Spleen (tissue), 11 donors: ENCODE data around the gene SH3BP5. TPM values are rescaled to one million over a fixed set of nuclear protein-coding genes. Genes with fewer than 3 reads are reported as not detected.
A peak's percentile ranks its signal among the peaks of the same experiment; 100 is the strongest.

ENCODE experiments used
- DNase-seq: peaks from one replicate; pipeline ENCODE4 v3.0.0-alpha.2; 2020
- H3K27ac ChIP-seq, 8 donors: fragments of 200-600 bp; sonication (generic) in 7 of 8; 1 replicate in 4 of 8; 2 replicates in 4 of 8; pipeline versions ENCODE4 v1.5.0 to v1.8.0; 2016 to 2021; ENCODE audit warnings: inconsistent platforms in 4 of 8, mild to moderate bottlenecking in 4 of 8, moderate library complexity in 1 of 8
- H3K27me3 ChIP-seq, 7 donors: fragments of 200-600 bp; sonication (generic) in 6 of 7; replicated peaks in 1 of 7; 1 replicate in 4 of 7; 2 replicates in 3 of 7; pipeline versions ENCODE4 v1.5.0 to v1.8.0; 2016 to 2021; ENCODE audit warnings: inconsistent platforms in 3 of 7, mild to moderate bottlenecking in 1 of 7
- H3K36me3 ChIP-seq, 6 donors: fragments of 200-600 bp; sonication (generic) in 5 of 6; 1 replicate in 4 of 6; 2 replicates in 2 of 6; pipeline versions ENCODE4 v1.5.0 to v1.8.0; 2016 to 2021; ENCODE audit warnings: inconsistent platforms in 2 of 6
- H3K4me1 ChIP-seq, 6 donors: fragments of 200-600 bp; sonication (generic) in 5 of 6; 1 replicate in 3 of 6; 2 replicates in 3 of 6; pipeline versions ENCODE4 v1.5.0 to v1.8.0; 2016 to 2021; ENCODE audit warnings: inconsistent platforms in 3 of 6
- H3K4me3 ChIP-seq, 8 donors: fragments of 200-600 bp; sonication (generic) in 7 of 8; 1 replicate in 4 of 8; 2 replicates in 4 of 8; pipeline versions ENCODE4 v1.5.0 to v1.8.0; 2016 to 2021; ENCODE audit warnings: inconsistent platforms in 4 of 8, mild to moderate bottlenecking in 4 of 8, moderate library complexity in 2 of 8
- H3K9me3 ChIP-seq, 8 donors: fragments of 200-600 bp; sonication (generic) in 7 of 8; 1 replicate in 4 of 8; 2 replicates in 4 of 8; pipeline versions ENCODE4 v1.5.0 to v1.8.0; 2016 to 2021; ENCODE audit warnings: inconsistent platforms in 4 of 8
- CTCF ChIP-seq, 11 experiments: fragments of 200-600 bp in 7 of 11; fragments of 450-650 bp in 4 of 11; sonication (generic) in 4 of 11; IDR thresholded peaks in 8 of 11; conservative IDR thresholded peaks in 3 of 11; 1 replicate in 7 of 11; 2 replicates in 4 of 11; pipeline versions ENCODE4 v1.4.0 to v1.8.0; 2016 to 2021; ENCODE audit warnings: antibody characterized with exemption in 11 of 11, inconsistent platforms in 4 of 11, mild to moderate bottlenecking in 1 of 11
- POLR2A ChIP-seq, 3 donors: fragments of 450-650 bp; IDR thresholded peaks; one replicate each; pipeline ENCODE4 v1.5.1; 2017; ENCODE audit warnings: antibody characterized with exemption in 3 of 3, mild to moderate bottlenecking in 1 of 3
- POLR2AphosphoS5 ChIP-seq, 3 donors: sonication (generic); formaldehyde crosslinking; IDR thresholded peaks; one replicate each; pipeline ENCODE4 v1.5.1; 2017; ENCODE audit warnings: antibody characterized with exemption in 3 of 3
- WGBS, 5 donors: extraction: QIAGEN DNeasy Blood & Tissue Kit in 3 of 5; methylation state at CpG; one replicate each; pipeline versions ENCODE4 v1.1.5 to v1.1.7; 2013 to 2018; 5-methylcytosine and 5-hydroxymethylcytosine counted together
- intact Hi-C: fragments of 100-400 bp; cut with DNase I; formaldehyde crosslinking; loops from one replicate; pipeline ENCODE4 v1.15.0; 2023; ENCODE audit warnings: low total_unique reads
- polyA plus RNA-seq, 3 donors: library from polyadenylated mRNA; stranded (reverse); fragments of 200-250 nt; gene quantifications; one replicate each; pipeline ENCODE4 v1.2.1, GENCODE V29; 2013
- total RNA-seq, 7 donors: library from RNA; depleted of rRNA in 3 of 7; stranded (reverse); fragments of >200 nt in 3 of 7; fragmentation: NEBNext Ultra II Directional in 4 of 7; extraction: Animal tissue kit (Norgen Biotek cat#: 25700) in 4 of 7; gene quantifications; one replicate each; pipeline versions ENCODE4 v1.1.0 to v1.2.1, GENCODE V29; 2016 to 2021
- donor health status: healthy with polysubstance abuse.
- donor health status: DM: no; HTN: no; CAD: no; lungs with moderate emphysema.
- donor health status: DM: no; HTN: no; CAD: no.
- donor health status: Bipolar disorder and iron deficiency.
- donor health status: healthy.
- donor health status: DM: no; HTN: no; CAD: no.
- donor health status: DM: yes; HTN: yes; CAD: no.

The SH3BP5 gene
- total and polyA plus RNA-seq, 10 donors = 36.4 to 75.0 (median 53.7) TPM

GRCh38 chr3:15321349-15321748 is 11.0 kb downstream of the SH3BP5 start:
- WGBS, 5 donors = 97 to 100% (median 100%) methylated on average over 1 of the region's 1 CpG
- DNase-seq = no peak
- peaks cover 0 to 51% (median 0%) of the 10 kb centered on the region in 6 donors for H3K36me3 ChIP-seq
- no peaks in the 10 kb centered on the region for H3K9me3 ChIP-seq
- H3K4me3 ChIP-seq = no peak overlapping the region
- peaks cover 3 to 96% (median 57%) of the 10 kb centered on the region in 6 donors for H3K4me1 ChIP-seq
- no peaks in the 10 kb centered on the region for H3K27me3 ChIP-seq
- TF ChIP-seq CTCF (IDR thresholded peaks at IDR 0.05 in 8 of 11, conservative IDR thresholded peaks at IDR 0.05 in 3 of 11) (no peak), POLR2A (IDR thresholded peaks at IDR 0.05) (no peak), POLR2AphosphoS5 (IDR thresholded peaks at IDR 0.05) (no peak)
- H3K27ac ChIP-seq = no peak overlapping the region
- intact Hi-C loops = no loop called here

- WGBS, 5 donors = 45 to 78% (median 70%) methylated on average over 4 of the region's 4 CpGs
- H3K27me3 ChIP-seq = no peaks in the 10 kb centered on the region
- intact Hi-C loops = no loop called here
- H3K36me3 ChIP-seq = peaks cover 0 to 35% (median 0%) of the 10 kb centered on the region in 6 donors
- peak in 1 of 3 donors; percentile 42 for TF ChIP-seq POLR2AphosphoS5 (IDR thresholded peaks at IDR 0.05)
- no peak for TF ChIP-seq CTCF (IDR thresholded peaks at IDR 0.05 in 8 of 11, conservative IDR thresholded peaks at IDR 0.05 in 3 of 11)
- no peak for TF ChIP-seq POLR2A (IDR thresholded peaks at IDR 0.05)
- H3K4me3 ChIP-seq = no peak overlapping the region
- peak overlapping the region in 4 of 8 donors; percentile 1 to 24 (median 14) for H3K27ac ChIP-seq
- no peak for DNase-seq
- no peaks in the 10 kb centered on the region for H3K9me3 ChIP-seq
- peaks cover 3 to 97% (median 61%) of the 10 kb centered on the region in 6 donors for H3K4me1 ChIP-seq
Observed at GRCh38 chr3:15319575-15319974, 12.8 kb downstream of the SH3BP5 start.

- Histone ChIP-seq H3K4me3 (no peak overlapping the region), H3K4me1 (peaks cover 3 to 99% (median 66%) of the 10 kb centered on the region in 6 donors), H3K36me3 (peaks cover 0 to 30% (median 0%) of the 10 kb centered on the region in 6 donors), H3K27me3 (no peaks in the 10 kb centered on the region), H3K9me3 (no peaks in the 10 kb centered on the region), H3K27ac (peak overlapping the region in 4 of 8 donors; percentile 1 to 24 (median 14))
- TF ChIP-seq POLR2A (IDR thresholded peaks at IDR 0.05) (no peak), CTCF (IDR thresholded peaks at IDR 0.05 in 8 of 11, conservative IDR thresholded peaks at IDR 0.05 in 3 of 11) (no peak), POLR2AphosphoS5 (IDR thresholded peaks at IDR 0.05) (no peak)
- DNase-seq = no peak
- 86 to 91% (median 89%) methylated on average over 2 of the region's 2 CpGs for WGBS, 5 donors
- intact Hi-C loops = no loop called here
Observed at GRCh38 chr3:15319136-15319535, 13.2 kb downstream of the SH3BP5 start.

GRCh38 chr3:15318661-15319060 is 13.7 kb downstream of the SH3BP5 start:
- Histone ChIP-seq H3K4me1 (peaks cover 3 to 99% (median 70%) of the 10 kb centered on the region in 6 donors), H3K27me3 (no peaks in the 10 kb centered on the region), H3K9me3 (no peaks in the 10 kb centered on the region), H3K36me3 (peaks cover 0 to 25% (median 0%) of the 10 kb centered on the region in 6 donors), H3K4me3 (no peak overlapping the region), H3K27ac (peak overlapping the region in 3 of 8 donors; percentile 9 to 24 (median 18))
- no peak for TF ChIP-seq CTCF (IDR thresholded peaks at IDR 0.05 in 8 of 11, conservative IDR thresholded peaks at IDR 0.05 in 3 of 11)
- no peak for TF ChIP-seq POLR2A (IDR thresholded peaks at IDR 0.05)
- no peak for TF ChIP-seq POLR2AphosphoS5 (IDR thresholded peaks at IDR 0.05)
- no peak for DNase-seq
- 84 to 93% (median 90%) methylated on average over 8 of the region's 8 CpGs for WGBS, 5 donors
- intact Hi-C loops = no loop called here
